Neural cell (in vitro differentiated cells): Measurements from ENCODE around the gene NAALADL1. TPM values are rescaled to one million over a fixed set of nuclear protein-coding genes. Genes with fewer than 3 reads are reported as not detected.

Experiments
- H2AFZ ChIP-seq: fragments of 200-600, 300-800 bp; sonication (generic), shearing (Covaris generic); 2 replicates; pipeline ENCODE4 v1.6.0; 2014; ENCODE audit warnings: low read depth, mild to moderate bottlenecking, antibody characterized with exemption, low read length, moderate library complexity
- H3F3A ChIP-seq: fragments of 200-600 bp; shearing (Covaris generic); 2 replicates; pipeline ENCODE4 v1.6.1; 2016; ENCODE audit warnings: mild to moderate bottlenecking, moderate library complexity, mixed read lengths, antibody characterized with exemption, low read length; ENCODE audit not compliant: insufficient read depth, poor library complexity, severe bottlenecking
- H3K27ac ChIP-seq: fragments of 200-600, 300-800 bp; sonication (generic), shearing (Covaris generic); 2 replicates; pipeline ENCODE4 v1.5.1; 2014; ENCODE audit warnings: mild to moderate bottlenecking, low read length, moderate library complexity
- H3K27me3 ChIP-seq: fragments of 300-800, 200-600 bp; sonication (generic), shearing (Covaris generic); 2 replicates; pipeline ENCODE4 v1.6.0; 2014; ENCODE audit warnings: mild to moderate bottlenecking, low read depth, low read length, moderate library complexity; ENCODE audit not compliant: insufficient read depth
- H3K36me3 ChIP-seq: fragments of 300-800, 200-600 bp; sonication (generic), shearing (Covaris generic); 2 replicates; pipeline ENCODE4 v1.5.1; 2014; ENCODE audit warnings: mild to moderate bottlenecking, antibody characterized with exemption, low read length, moderate library complexity; ENCODE audit not compliant: insufficient read depth
- H3K4me2 ChIP-seq: fragments of 300-800, 200-600 bp; sonication (generic), shearing (Covaris generic); 2 replicates; pipeline ENCODE4 v1.6.0; 2014; ENCODE audit warnings: mild to moderate bottlenecking, low read length
- H3K4me3 ChIP-seq: fragments of 300-800, 200-600 bp; sonication (generic), shearing (Covaris generic); 2 replicates; pipeline ENCODE4 v1.5.1; 2014; ENCODE audit warnings: mild to moderate bottlenecking, low read length, moderate library complexity
- H3K79me2 ChIP-seq: fragments of 200-600 bp; shearing (Covaris generic); replicated peaks from 2 replicates; pipeline ENCODE4 v1.6.0; 2014; ENCODE audit warnings: mild to moderate bottlenecking, low read length, moderate library complexity; ENCODE audit not compliant: insufficient read depth
- H3K9ac ChIP-seq: fragments of 300-800, 200-600 bp; sonication (generic), shearing (Covaris generic); 2 replicates; pipeline ENCODE4 v1.6.1; 2016; ENCODE audit warnings: mild to moderate bottlenecking, low read length, mixed read lengths
- H3K9me2 ChIP-seq: fragments of 200-600 bp; shearing (Covaris generic); 2 replicates; pipeline ENCODE4 v1.6.1; 2016; ENCODE audit warnings: mild to moderate bottlenecking, low read length, mixed read lengths; ENCODE audit not compliant: insufficient read depth
- H3K9me3 ChIP-seq: fragments of 200-600, 300-800 bp; sonication (generic), shearing (Covaris generic); 2 replicates; pipeline ENCODE4 v1.6.1; 2016; ENCODE audit warnings: mild to moderate bottlenecking, mixed run types, low read length, moderate library complexity, mixed read lengths
- H4K20me1 ChIP-seq: fragments of 200-600 bp; shearing (Covaris generic); 2 replicates; pipeline ENCODE4 v1.6.1; 2016; ENCODE audit warnings: mild to moderate bottlenecking, mixed run types; ENCODE audit not compliant: insufficient read depth
- CTCF ChIP-seq: fragments of 450-650 bp; IDR thresholded peaks from 2 replicates; pipeline ENCODE4 v1.5.1; 2014; ENCODE audit warnings: antibody characterized with exemption, mild to moderate bottlenecking, moderate library complexity; ENCODE audit not compliant: poor library complexity, severe bottlenecking
- EP300 ChIP-seq: fragments of 450-650 bp; conservative IDR thresholded peaks from 2 replicates; pipeline ENCODE4 v1.6.1; 2014; ENCODE audit warnings: antibody characterized with exemption, mild to moderate bottlenecking, moderate library complexity; ENCODE audit not compliant: poor library complexity, severe bottlenecking
- EZH2 ChIP-seq: fragments of 200-600, 300-800 bp; shearing (Covaris generic), sonication (generic); IDR thresholded peaks from 2 replicates; pipeline ENCODE4 v1.6.1; 2014; ENCODE audit warnings: antibody characterized with exemption, low read length, borderline replicate concordance, mild to moderate bottlenecking; ENCODE audit not compliant: insufficient read depth, poor library complexity, severe bottlenecking
- MXI1 ChIP-seq: fragments of 450-650 bp; conservative IDR thresholded peaks from 2 replicates; pipeline ENCODE4 v1.6.1; 2014; ENCODE audit warnings: antibody characterized with exemption, mild to moderate bottlenecking; ENCODE audit not compliant: poor library complexity, severe bottlenecking
- POLR2AphosphoS5 ChIP-seq: IDR thresholded peaks from 2 replicates; pipeline ENCODE4 v1.6.1; 2012
- RAD21 ChIP-seq: fragments of 450-650 bp; conservative IDR thresholded peaks from 2 replicates; pipeline ENCODE4 v1.6.1; 2014; ENCODE audit warnings: antibody characterized with exemption, mild to moderate bottlenecking, moderate library complexity
- REST ChIP-seq: IDR thresholded peaks from 2 replicates; pipeline ENCODE4 v1.6.1; 2012; ENCODE audit warnings: borderline replicate concordance
- SMC3 ChIP-seq: fragments of 450-650 bp; conservative IDR thresholded peaks from 2 replicates; pipeline ENCODE4 v1.6.1; 2014; ENCODE audit warnings: antibody characterized with exemption, mild to moderate bottlenecking, moderate library complexity; ENCODE audit not compliant: poor library complexity
- TAF1 ChIP-seq: IDR thresholded peaks from 2 replicates; pipeline ENCODE4 v1.6.1; 2012; ENCODE audit warnings: low read depth
- polyA plus RNA-seq: library from polyadenylated mRNA; depleted of rRNA; stranded (reverse); fragments of >200 nt; gene quantifications from 2 replicates; pipeline ENCODE4 v1.2.3, GENCODE V29; 2014

The NAALADL1 gene
- polyA plus RNA-seq, 1 donor from 2014 or later, result not detected

- Histone ChIP-seq H3K4me2 (no peak overlapping the region), H3K36me3 (no peaks in the 10 kb centered on the region), H3K9ac (no peak overlapping the region), H3K27ac (no peak overlapping the region), H3K27me3 (no peaks in the 10 kb centered on the region), H3K9me2 (no peaks in the 10 kb centered on the region), H3K9me3 (no peaks in the 10 kb centered on the region), H2AFZ (no peak overlapping the region), H3K4me3 (no peak overlapping the region), H4K20me1 (no peaks in the 10 kb centered on the region), H3K79me2 (no peaks in the 10 kb centered on the region), H3F3A (no peaks in the 10 kb centered on the region)
- no peak for TF ChIP-seq TAF1
- no peak for TF ChIP-seq SMC3
- no peak for TF ChIP-seq EZH2
- TF ChIP-seq EP300, result no peak
- TF ChIP-seq POLR2AphosphoS5, result no peak
- no peak for TF ChIP-seq CTCF
- TF ChIP-seq MXI1, result no peak
- TF ChIP-seq REST, result no peak
- TF ChIP-seq RAD21, result no peak
Measured at GRCh38 chr11:65104628-65105027, 46.3 kb upstream of the NAALADL1 start.

- no peak overlapping the region for H3K27ac ChIP-seq
- no peaks in the 10 kb centered on the region for H4K20me1 ChIP-seq
- H3K79me2 ChIP-seq, result no peaks in the 10 kb centered on the region
- TF ChIP-seq MXI1 (no peak), REST (no peak), TAF1 (no peak), POLR2AphosphoS5 (no peak), SMC3 (no peak), RAD21 (no peak), EP300 (no peak), CTCF (no peak), EZH2 (no peak)
- H3K9ac ChIP-seq, result no peak overlapping the region
- H3K9me2 ChIP-seq, result no peaks in the 10 kb centered on the region
- no peaks in the 10 kb centered on the region for H3K27me3 ChIP-seq
- H3K9me3 ChIP-seq, result no peaks in the 10 kb centered on the region
- H2AFZ ChIP-seq, result no peak overlapping the region
- no peaks in the 10 kb centered on the region for H3K36me3 ChIP-seq
- no peaks in the 10 kb centered on the region for H3F3A ChIP-seq
- H3K4me2 ChIP-seq, result no peak overlapping the region
- H3K4me3 ChIP-seq, result no peak overlapping the region
Measured at GRCh38 chr11:65103476-65103875, 45.1 kb upstream of the NAALADL1 start.
